HCT116 (cell line): ENCODE data around the gene PCDHGC4.

Experiments
- CBX3 ChIP-seq: IDR thresholded peaks from 2 replicates; pipeline ENCODE4 v1.6.1; 2012; ENCODE audit warnings: low read depth
- CEBPB ChIP-seq: IDR thresholded peaks from 2 replicates; pipeline ENCODE4 v1.6.1; 2012; ENCODE audit warnings: low read depth
- EGR1 ChIP-seq: IDR thresholded peaks from 2 replicates; pipeline ENCODE4 v1.6.1; 2012; ENCODE audit warnings: low read depth
- MAX ChIP-seq: IDR thresholded peaks from 2 replicates; pipeline ENCODE4 v1.6.1; 2012
- POLR2A ChIP-seq: IDR thresholded peaks from 2 replicates; pipeline ENCODE4 v1.7.0; 2011; ENCODE audit warnings: borderline replicate concordance; ENCODE audit not compliant: insufficient read depth, insufficient read length; ENCODE audit errors: extremely low read depth
- POLR2AphosphoS5 ChIP-seq: IDR thresholded peaks from 2 replicates; pipeline ENCODE4 v1.6.1; 2011; ENCODE audit warnings: mild to moderate bottlenecking, low read depth, low read length, moderate library complexity
- RAD21 ChIP-seq: IDR thresholded peaks from 2 replicates; pipeline ENCODE4 v1.6.1; 2012; ENCODE audit warnings: low read depth, mild to moderate bottlenecking
- SP1 ChIP-seq: IDR thresholded peaks from 2 replicates; pipeline ENCODE4 v1.6.1; 2012; ENCODE audit warnings: low read depth
- YY1 ChIP-seq: IDR thresholded peaks from 2 replicates; pipeline ENCODE4 v1.6.1; 2011; ENCODE audit warnings: low read length, low read depth, moderate library complexity, mild to moderate bottlenecking; ENCODE audit not compliant: insufficient replicate concordance; ENCODE audit errors: extremely low read depth
- TF ChIP-seq, protein P1 (sequence below): IDR thresholded peaks from 2 replicates; pipeline ENCODE4 v1.6.1; 2012
- TF ChIP-seq, protein P2 (sequence below), 3 experiments: fragments of 200-600 bp in 1 of 3; sonication (generic) in 1 of 3; IDR thresholded peaks in 2 of 3; conservative IDR thresholded peaks in 1 of 3; 2 replicates each; pipeline ENCODE4 v1.5.1; 2012 to 2017; ENCODE audit warnings: low read depth in 2 of 3, low read length in 2 of 3, antibody characterized with exemption in 1 of 3, borderline replicate concordance in 1 of 3, control low read depth in 1 of 3, mild to moderate bottlenecking in 1 of 3, mixed read lengths in 1 of 3, mixed run types in 1 of 3, moderate library complexity in 1 of 3; ENCODE audit not compliant: insufficient read depth in 1 of 3
- TF ChIP-seq, protein P3 (sequence below): IDR thresholded peaks from 2 replicates; pipeline ENCODE4 v1.6.1; 2012; ENCODE audit warnings: low read depth

GRCh38 chr5:141490771-141491170 is 5.9 kb downstream of the PCDHGC4 start:
- TF ChIP-seq POLR2A (no peak), RAD21 (no peak), SP1 (no peak), YY1 (no peak), MAX (no peak), CEBPB (no peak), POLR2AphosphoS5 (no peak), EGR1 (no peak), CBX3 (no peak)
- TF ChIP-seq, protein P1, sequence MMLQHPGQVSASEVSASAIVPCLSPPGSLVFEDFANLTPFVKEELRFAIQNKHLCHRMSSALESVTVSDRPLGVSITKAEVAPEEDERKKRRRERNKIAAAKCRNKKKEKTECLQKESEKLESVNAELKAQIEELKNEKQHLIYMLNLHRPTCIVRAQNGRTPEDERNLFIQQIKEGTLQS = no peak
- TF ChIP-seq, protein P2, sequence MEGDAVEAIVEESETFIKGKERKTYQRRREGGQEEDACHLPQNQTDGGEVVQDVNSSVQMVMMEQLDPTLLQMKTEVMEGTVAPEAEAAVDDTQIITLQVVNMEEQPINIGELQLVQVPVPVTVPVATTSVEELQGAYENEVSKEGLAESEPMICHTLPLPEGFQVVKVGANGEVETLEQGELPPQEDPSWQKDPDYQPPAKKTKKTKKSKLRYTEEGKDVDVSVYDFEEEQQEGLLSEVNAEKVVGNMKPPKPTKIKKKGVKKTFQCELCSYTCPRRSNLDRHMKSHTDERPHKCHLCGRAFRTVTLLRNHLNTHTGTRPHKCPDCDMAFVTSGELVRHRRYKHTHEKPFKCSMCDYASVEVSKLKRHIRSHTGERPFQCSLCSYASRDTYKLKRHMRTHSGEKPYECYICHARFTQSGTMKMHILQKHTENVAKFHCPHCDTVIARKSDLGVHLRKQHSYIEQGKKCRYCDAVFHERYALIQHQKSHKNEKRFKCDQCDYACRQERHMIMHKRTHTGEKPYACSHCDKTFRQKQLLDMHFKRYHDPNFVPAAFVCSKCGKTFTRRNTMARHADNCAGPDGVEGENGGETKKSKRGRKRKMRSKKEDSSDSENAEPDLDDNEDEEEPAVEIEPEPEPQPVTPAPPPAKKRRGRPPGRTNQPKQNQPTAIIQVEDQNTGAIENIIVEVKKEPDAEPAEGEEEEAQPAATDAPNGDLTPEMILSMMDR (IDR thresholded peaks at IDR 0.05 in 2 of 3, conservative IDR thresholded peaks at IDR 0.05 in 1 of 3; ENCODE audit: borderline replicate concordance in 1 of 3, insufficient read depth in 1 of 3, low read depth in 2 of 3, low read length in 2 of 3) = no peak
- TF ChIP-seq, protein P3, sequence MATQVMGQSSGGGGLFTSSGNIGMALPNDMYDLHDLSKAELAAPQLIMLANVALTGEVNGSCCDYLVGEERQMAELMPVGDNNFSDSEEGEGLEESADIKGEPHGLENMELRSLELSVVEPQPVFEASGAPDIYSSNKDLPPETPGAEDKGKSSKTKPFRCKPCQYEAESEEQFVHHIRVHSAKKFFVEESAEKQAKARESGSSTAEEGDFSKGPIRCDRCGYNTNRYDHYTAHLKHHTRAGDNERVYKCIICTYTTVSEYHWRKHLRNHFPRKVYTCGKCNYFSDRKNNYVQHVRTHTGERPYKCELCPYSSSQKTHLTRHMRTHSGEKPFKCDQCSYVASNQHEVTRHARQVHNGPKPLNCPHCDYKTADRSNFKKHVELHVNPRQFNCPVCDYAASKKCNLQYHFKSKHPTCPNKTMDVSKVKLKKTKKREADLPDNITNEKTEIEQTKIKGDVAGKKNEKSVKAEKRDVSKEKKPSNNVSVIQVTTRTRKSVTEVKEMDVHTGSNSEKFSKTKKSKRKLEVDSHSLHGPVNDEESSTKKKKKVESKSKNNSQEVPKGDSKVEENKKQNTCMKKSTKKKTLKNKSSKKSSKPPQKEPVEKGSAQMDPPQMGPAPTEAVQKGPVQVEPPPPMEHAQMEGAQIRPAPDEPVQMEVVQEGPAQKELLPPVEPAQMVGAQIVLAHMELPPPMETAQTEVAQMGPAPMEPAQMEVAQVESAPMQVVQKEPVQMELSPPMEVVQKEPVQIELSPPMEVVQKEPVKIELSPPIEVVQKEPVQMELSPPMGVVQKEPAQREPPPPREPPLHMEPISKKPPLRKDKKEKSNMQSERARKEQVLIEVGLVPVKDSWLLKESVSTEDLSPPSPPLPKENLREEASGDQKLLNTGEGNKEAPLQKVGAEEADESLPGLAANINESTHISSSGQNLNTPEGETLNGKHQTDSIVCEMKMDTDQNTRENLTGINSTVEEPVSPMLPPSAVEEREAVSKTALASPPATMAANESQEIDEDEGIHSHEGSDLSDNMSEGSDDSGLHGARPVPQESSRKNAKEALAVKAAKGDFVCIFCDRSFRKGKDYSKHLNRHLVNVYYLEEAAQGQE = no peak
